Amygdala (tissue), 56 donors: Measurements from ENCODE around the gene FBXO3.
A peak's percentile ranks its signal among the peaks of the same experiment; 100 is the strongest.
"Not testable (repeated sequence)": the region's sequence is repeated elsewhere in the genome, so short reads cannot be mapped to it uniquely, and the experiment has no call there.

Experiments
- DNase-seq, 56 donors: peaks; one replicate each; lab custom pipeline; 2025; lab: John Stamatoyannopoulos, UW

FBXO3 gene

GRCh38 chr11:33731723-33732531 lies 42.4 kb downstream of the FBXO3 start:
- peak in 1 of 56 donors; percentile 13 for DNase-seq

GRCh38 chr11:33730716-33731115 lies 43.6 kb downstream of the FBXO3 start:
- DNase-seq, result no peak

GRCh38 chr11:33729072-33729664 lies 45.2 kb downstream of the FBXO3 start:
- not testable (repeated sequence) for DNase-seq

GRCh38 chr11:33727539-33727938 lies 46.8 kb downstream of the FBXO3 start:
- not testable (repeated sequence) for DNase-seq

GRCh38 chr11:33725496-33725895 lies 48.8 kb downstream of the FBXO3 start:
- no peak for DNase-seq

- peak in 6 of 56 donors; percentile 16 to 60 (median 33) for DNase-seq
Measured at GRCh38 chr11:33724644-33725035, 49.7 kb downstream of the FBXO3 start.

- DNase-seq, result no peak
Measured at GRCh38 chr11:33723238-33723881, 51.0 kb downstream of the FBXO3 start.

GRCh38 chr11:33722590-33723234 lies 51.6 kb downstream of the FBXO3 start:
- no peak for DNase-seq

GRCh38 chr11:33721984-33722383 lies 52.3 kb downstream of the FBXO3 start:
- no peak for DNase-seq

- DNase-seq, result no peak
Measured at GRCh38 chr11:33721426-33721825, 52.9 kb downstream of the FBXO3 start.

- DNase-seq, result no peak
Measured at GRCh38 chr11:33719587-33719986, 54.7 kb downstream of the FBXO3 start.

GRCh38 chr11:33718440-33718839 lies 55.9 kb downstream of the FBXO3 start:
- no peak for DNase-seq

- DNase-seq, result no peak
Measured at GRCh38 chr11:33716243-33716642, 58.1 kb downstream of the FBXO3 start.

GRCh38 chr11:33713856-33714398 lies 60.4 kb downstream of the FBXO3 start:
- no peak for DNase-seq

- no peak for DNase-seq
Measured at GRCh38 chr11:33713151-33713855, 61.0 kb downstream of the FBXO3 start.

- DNase-seq, result no peak
Measured at GRCh38 chr11:33712436-33712835, 61.9 kb downstream of the FBXO3 start.

GRCh38 chr11:33709466-33709865 lies 64.9 kb downstream of the FBXO3 start:
- DNase-seq, result peak in 5 of 56 donors; percentile 11 to 37 (median 28)

- DNase-seq, result no peak
Measured at GRCh38 chr11:33708985-33709384, 65.3 kb downstream of the FBXO3 start.

- not testable (repeated sequence) for DNase-seq
Measured at GRCh38 chr11:33707831-33708230, 66.5 kb downstream of the FBXO3 start.

- no peak for DNase-seq
Measured at GRCh38 chr11:33706966-33707365, 67.4 kb downstream of the FBXO3 start.
